ENCODE measurements around the gene NEU1. TPM values are rescaled to one million over a fixed set of nuclear protein-coding genes. Genes with fewer than 3 reads are reported as not detected.
"Not testable (repeated sequence)": the region's sequence is repeated elsewhere in the genome, so short reads cannot be mapped to it uniquely, and the experiment has no call there.

The NEU1 gene
- total RNA-seq, 2 experiments from 2014 or later, result 29.2 to 29.6 TPM

DNA sequence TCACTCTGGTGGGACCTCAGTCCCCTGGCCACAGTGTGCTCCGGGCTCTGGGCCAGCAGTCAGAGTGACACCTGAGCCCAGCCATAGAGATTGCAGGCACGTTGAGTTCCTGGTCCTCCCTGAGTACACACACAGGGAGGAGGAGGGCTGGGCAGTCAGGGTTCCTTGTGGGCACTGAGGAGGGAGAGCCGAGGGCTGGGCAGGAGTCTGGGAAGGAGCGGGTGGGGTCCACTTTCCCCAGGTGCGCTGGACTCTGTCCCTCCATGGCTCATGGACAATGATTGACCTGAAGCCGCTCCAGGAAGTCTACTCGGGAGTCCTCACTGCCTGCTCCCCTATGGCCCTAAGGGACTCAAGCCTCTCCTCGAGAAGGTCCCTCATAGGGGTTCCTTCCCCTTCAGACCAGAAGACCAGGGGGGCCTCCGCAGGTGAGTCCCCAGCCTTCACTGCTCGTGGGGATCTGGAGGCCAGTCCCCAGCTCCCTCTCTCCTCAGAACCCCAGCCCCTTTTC, 15.1 kb upstream of the NEU1 start:
- ChIA-PET CTCF (no interaction called here), POLR2A (no interaction called here)
- Mint-ChIP-seq H3K4me1 (peaks cover 2% of the 10 kb centered on the region), H3K27ac (no peak overlapping the region), H3K27me3 (no peaks in the 10 kb centered on the region), H3K4me3 (no peak overlapping the region), H3K9me3 (no peaks in the 10 kb centered on the region), H3K36me3 (ENCODE audit: low read depth) (peaks cover 26% of the 10 kb centered on the region)
- DNase-seq, result no peak

DNA sequence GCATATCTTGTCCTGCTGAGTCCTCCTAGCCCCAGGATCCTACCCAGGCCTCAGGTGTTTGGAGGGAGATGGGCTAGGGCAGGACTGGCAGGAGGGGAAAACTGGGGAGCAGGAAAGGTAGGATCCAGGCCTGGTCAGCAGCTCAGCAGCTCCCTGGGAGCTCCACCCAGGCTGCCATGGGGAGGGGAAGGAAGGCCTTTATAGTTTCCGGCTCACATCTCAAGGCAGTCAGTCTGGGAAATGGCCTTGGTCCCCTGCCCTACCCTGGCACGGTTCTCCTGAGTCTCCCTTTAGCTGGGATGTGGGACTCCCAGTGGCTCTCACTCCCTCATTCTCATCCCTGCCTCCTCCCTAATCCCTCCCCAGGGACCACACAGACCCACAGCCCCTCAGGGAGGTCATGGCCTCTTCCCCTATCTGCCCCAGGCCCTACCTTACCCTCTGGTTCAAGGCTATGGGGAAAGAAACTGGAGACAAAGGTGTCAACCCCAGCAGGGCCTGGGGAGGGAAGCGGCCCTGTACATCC, 14.6 kb upstream of the NEU1 start:
- Mint-ChIP-seq H3K27me3 (no peaks in the 10 kb centered on the region), H3K36me3 (ENCODE audit: low read depth) (peaks cover 23% of the 10 kb centered on the region), H3K27ac (no peak overlapping the region), H3K4me3 (no peak overlapping the region), H3K9me3 (no peaks in the 10 kb centered on the region), H3K4me1 (peaks cover 2% of the 10 kb centered on the region)
- ChIA-PET CTCF (no interaction called here), POLR2A (no interaction called here)
- no peak for DNase-seq

DNA sequence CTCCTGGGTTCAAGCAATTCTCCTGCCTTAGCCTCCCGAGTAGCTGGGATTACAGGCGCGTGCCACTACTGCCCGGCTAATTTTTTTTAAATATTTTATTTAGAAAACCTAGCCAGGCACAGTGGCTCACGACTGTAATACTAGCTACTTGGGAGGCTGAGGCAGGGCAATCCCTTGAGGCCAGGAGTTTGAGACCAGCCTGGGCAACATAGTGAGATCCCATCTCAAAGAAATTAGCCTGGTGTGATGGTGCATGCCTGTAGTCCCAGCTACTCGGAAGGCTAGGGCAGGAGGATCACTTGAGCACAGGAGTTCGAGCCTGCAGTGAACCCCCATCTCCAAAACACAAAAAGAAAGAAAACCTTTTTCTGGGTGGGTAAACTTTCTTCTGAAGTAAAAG, 13.7 kb upstream of the NEU1 start:
- no peak for DNase-seq
- Mint-ChIP-seq H3K27ac (no peak overlapping the region), H3K36me3 (ENCODE audit: low read depth) (peaks cover 18% of the 10 kb centered on the region), H3K4me1 (peaks cover 7% of the 10 kb centered on the region), H3K27me3 (peaks cover 4% of the 10 kb centered on the region), H3K4me3 (no peak overlapping the region), H3K9me3 (no peaks in the 10 kb centered on the region)
- ChIA-PET CTCF (interaction anchor here (1.5 kb wide), 1 partner anchor 13 kb away, joined by 5 read pairs; the partner anchor contains the start of gene NEU1), POLR2A (interaction anchor here (1.0 kb wide), 1 partner anchor 225 kb away, joined by 3 read pairs; no protein-coding TSS in a partner anchor)

DNA sequence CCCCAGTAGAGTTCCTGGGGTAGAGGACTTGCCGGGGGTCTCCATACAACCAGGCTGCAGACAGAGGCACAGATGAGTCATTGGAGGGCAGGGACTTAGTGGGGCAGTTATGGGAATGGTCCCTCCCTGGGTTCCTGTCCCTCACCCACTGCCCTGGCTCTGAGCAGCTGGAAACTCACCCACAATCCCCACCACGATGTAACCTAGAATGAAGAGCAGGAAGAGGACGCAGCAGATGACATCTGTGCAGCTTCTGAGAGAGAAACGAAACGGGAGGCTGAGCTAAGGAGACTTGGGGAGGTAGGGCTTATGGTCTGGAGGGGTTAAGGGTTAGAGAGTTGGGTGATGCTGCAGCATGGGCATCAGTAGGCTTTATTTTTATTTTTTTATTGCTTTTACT, 13.3 kb upstream of the NEU1 start:
- H3K27ac Mint-ChIP-seq, result no peak overlapping the region
- peaks cover 11% of the 10 kb centered on the region for H3K4me1 Mint-ChIP-seq
- H3K36me3 Mint-ChIP-seq (ENCODE audit: low read depth), result peaks cover 13% of the 10 kb centered on the region
- H3K4me3 Mint-ChIP-seq, result no peak overlapping the region
- peaks cover 4% of the 10 kb centered on the region for H3K27me3 Mint-ChIP-seq
- no peak for DNase-seq
- POLR2A ChIA-PET, result interaction anchor here (1.0 kb wide), 1 partner anchor 224 kb away, joined by 3 read pairs; no protein-coding TSS in a partner anchor
- CTCF ChIA-PET, result interaction anchor here (1.5 kb wide), 1 partner anchor 13 kb away, joined by 5 read pairs; the partner anchor contains the start of gene NEU1
- H3K9me3 Mint-ChIP-seq, result no peaks in the 10 kb centered on the region

DNA sequence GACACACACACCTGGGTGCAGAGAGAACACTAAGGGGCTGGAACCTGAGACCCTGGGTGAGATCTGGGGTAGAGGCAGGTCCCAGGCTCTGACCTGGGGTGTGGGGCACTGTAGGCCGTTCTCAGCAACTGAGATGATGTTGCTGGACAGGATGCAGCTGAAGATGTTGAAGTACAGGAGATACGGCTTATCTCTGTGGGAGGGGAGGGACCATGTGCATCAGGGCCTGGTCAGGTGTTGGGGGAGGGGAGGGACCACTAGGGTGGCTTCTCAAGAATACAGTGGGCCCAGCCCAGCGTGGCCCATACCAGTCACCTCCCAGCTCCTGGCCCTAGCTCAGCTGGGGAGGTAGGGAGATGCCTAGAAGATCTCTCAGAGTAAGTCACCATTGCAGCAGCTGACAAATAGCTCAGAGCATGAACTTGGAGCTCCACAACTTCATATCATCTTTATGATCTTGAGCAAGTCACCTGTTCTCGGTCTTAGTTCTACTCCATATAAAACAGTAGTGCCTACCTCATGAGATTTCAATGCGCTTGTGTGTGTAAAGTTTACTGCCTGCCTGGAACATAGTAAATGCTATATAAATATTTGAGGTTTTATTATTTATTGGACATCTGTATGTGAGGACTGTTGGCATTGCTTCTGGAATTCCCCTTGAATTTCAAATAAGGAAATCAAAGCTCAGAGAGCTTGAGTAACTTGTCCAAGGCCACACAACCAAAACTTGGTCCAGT, 12.4 kb upstream of the NEU1 start:
- H3K27ac Mint-ChIP-seq, result no peak overlapping the region
- H3K36me3 Mint-ChIP-seq (ENCODE audit: low read depth), result peaks cover 6% of the 10 kb centered on the region
- DNase-seq, result no peak
- H3K27me3 Mint-ChIP-seq, result peaks cover 4% of the 10 kb centered on the region
- POLR2A ChIA-PET, result interaction anchor here (1.0 kb wide), 1 partner anchor 12 kb away, joined by 3 read pairs; no protein-coding TSS in a partner anchor
- no peaks in the 10 kb centered on the region for H3K9me3 Mint-ChIP-seq
- peaks cover 12% of the 10 kb centered on the region for H3K4me1 Mint-ChIP-seq
- no peak overlapping the region for H3K4me3 Mint-ChIP-seq
- CTCF ChIA-PET, result interaction anchor here (1.5 kb wide), 1 partner anchor 12 kb away, joined by 5 read pairs; the partner anchor contains the start of gene NEU1

DNA sequence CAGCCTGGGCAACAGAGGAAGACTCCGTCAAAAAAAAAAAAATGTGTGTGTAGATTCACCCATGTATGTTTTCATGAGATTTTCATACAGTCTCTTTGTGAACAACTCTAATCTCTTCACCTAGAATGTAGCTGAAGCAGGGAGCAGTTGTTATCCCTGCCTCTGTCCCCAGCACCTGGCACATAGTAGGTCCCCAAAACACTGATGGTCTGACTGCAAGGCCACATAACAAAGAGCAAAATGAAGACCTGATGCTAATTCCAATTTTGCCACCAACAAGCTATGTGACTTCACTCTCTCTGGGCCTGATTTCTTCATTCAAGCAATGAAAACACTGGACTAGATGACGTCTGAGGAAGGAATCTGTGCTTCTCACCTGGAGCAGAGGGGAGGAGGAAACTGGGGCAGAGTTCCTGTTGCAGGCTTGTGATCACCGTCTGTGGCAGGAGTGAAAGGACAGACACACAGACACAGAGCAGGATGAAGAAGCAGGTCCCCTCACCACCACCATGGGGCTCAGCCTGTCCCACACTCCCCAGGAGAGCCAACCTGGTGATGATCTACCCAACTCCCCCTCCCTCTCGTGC, 11.6 kb upstream of the NEU1 start:
- Mint-ChIP-seq H3K4me3 (no peak overlapping the region), H3K9me3 (no peaks in the 10 kb centered on the region), H3K27ac (no peak overlapping the region), H3K4me1 (peaks cover 12% of the 10 kb centered on the region), H3K36me3 (ENCODE audit: low read depth) (no peaks in the 10 kb centered on the region), H3K27me3 (peaks cover 4% of the 10 kb centered on the region)
- CTCF ChIA-PET, result no interaction called here
- POLR2A ChIA-PET, result interaction anchor here (1.0 kb wide), 1 partner anchor 13 kb away, joined by 3 read pairs; no protein-coding TSS in a partner anchor
- no peak for DNase-seq

DNA sequence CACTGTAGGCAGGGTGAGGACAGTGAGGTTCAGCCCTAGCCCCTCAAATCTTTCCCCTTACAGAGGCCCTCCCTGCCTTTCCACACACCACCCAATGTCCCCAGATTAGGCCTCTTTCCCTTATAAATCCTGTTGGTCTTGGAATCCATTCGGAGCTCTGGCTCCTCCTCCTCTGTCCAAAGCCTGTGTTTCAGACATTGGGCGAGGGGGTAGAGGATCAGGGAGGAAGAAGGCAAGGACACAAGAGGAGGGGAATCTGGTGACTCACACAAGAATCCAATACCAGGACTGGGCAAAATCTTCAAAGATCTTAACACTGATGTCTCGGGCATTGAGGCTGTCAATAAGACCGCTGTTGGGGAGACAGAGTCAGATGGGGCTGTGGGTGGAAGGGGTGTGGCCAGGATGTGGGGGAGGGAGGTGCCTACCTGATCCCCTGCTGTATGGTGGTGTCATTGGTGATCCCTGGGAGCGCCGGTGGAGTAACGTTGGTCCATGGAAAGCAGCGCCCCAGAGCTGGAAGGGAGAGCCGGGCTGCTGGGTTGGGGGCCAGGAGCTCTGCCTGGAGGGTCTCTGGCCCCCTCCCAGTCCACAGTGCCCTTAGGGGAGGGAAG, 8.5 kb upstream of the NEU1 start:
- H3K27me3 Mint-ChIP-seq, result peaks cover 4% of the 10 kb centered on the region
- CTCF ChIA-PET, result no interaction called here
- no peak for DNase-seq

DNA sequence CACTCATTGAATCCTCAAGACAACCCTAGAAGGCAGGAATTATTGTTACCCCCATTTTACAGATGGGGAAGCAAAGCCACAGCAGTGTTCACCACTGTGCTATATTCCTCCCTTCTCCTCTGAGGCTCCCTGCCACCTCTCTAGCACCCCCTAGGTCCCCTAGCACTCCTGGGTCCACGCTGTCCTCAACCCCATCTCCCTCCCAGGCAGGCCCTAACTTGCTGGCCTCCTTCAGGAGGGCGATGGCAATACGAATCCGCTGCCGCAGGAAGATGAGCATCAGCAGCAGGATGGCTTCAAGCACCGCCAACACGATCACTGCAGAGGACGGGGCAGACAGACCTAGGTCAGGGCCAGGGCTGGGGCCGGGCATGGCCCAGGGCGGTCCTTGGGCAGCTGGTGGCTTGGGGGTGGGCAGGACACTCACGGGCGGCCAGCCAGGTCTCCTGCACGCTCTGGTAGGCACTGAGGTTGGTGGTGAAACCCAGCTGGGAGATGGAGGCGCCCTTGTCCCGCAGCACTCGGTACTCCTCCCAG, 7.8 kb upstream of the NEU1 start:
- Mint-ChIP-seq H3K36me3 (ENCODE audit: low read depth) (no peaks in the 10 kb centered on the region), H3K27me3 (peaks cover 4% of the 10 kb centered on the region), H3K27ac (no peak overlapping the region), H3K9me3 (no peaks in the 10 kb centered on the region), H3K4me1 (peaks cover 12% of the 10 kb centered on the region), H3K4me3 (no peak overlapping the region)
- no peak for DNase-seq
- CTCF ChIA-PET, result no interaction called here
- POLR2A ChIA-PET, result no interaction called here

More for the DNA sequence above, 8.5 kb upstream of the NEU1 start:
- POLR2A ChIA-PET, result no interaction called here
- no peak overlapping the region for H3K27ac Mint-ChIP-seq
- H3K4me1 Mint-ChIP-seq, result peaks cover 12% of the 10 kb centered on the region
- no peak overlapping the region for H3K4me3 Mint-ChIP-seq
- H3K9me3 Mint-ChIP-seq, result no peaks in the 10 kb centered on the region
- H3K36me3 Mint-ChIP-seq (ENCODE audit: low read depth), result no peaks in the 10 kb centered on the region

DNA sequence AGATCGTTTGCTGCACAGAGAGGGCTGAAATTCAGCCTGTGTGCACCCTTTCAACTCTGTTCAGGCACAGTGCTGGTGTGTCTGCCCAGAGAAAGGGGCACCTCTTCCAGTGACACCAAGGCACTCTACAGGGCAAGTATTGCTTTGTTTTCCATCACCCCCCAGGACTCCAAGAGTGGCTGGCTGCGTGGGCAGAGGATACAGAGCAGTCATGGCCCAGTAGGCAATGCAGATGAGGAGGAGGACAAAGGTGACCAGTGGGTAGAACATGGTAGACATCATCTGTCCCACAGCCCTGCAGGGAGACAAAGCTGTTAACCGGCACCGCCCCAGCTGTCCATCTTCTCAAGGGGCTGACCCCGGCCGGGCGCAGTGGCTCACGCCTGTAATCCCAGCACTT, 6.7 kb upstream of the NEU1 start:
- Mint-ChIP-seq H3K36me3 (ENCODE audit: low read depth) (no peaks in the 10 kb centered on the region), H3K4me3 (no peak overlapping the region), H3K27ac (no peak overlapping the region), H3K9me3 (no peaks in the 10 kb centered on the region), H3K4me1 (peaks cover 14% of the 10 kb centered on the region), H3K27me3 (peaks cover 4% of the 10 kb centered on the region)
- CTCF ChIA-PET, result no interaction called here
- no peak for DNase-seq
- POLR2A ChIA-PET, result no interaction called here

DNA sequence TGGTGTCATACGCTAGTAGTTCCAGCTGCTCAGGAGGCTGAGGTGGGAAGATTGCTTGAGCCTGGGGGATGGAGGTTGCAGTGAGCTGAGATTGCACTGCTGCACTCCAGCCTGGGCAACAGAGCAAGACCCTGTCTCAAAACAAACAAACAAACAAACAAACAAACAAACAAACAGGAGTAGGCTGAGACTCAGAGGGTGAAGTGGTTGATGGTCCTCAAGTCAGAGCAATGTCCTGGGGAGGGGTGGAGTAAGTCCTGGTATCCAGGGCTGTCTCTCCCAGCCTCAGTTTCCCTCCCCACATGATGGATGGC, 6.0 kb upstream of the NEU1 start:
- DNase-seq; CTCF ChIA-PET; H3K36me3 Mint-ChIP-seq (ENCODE audit: low read depth); H3K9me3 Mint-ChIP-seq; H3K27ac Mint-ChIP-seq; POLR2A ChIA-PET; H3K27me3 Mint-ChIP-seq; H3K4me3 Mint-ChIP-seq: not testable (repeated sequence)
- H3K4me1 Mint-ChIP-seq, result peaks cover 15% of the 10 kb centered on the region

DNA sequence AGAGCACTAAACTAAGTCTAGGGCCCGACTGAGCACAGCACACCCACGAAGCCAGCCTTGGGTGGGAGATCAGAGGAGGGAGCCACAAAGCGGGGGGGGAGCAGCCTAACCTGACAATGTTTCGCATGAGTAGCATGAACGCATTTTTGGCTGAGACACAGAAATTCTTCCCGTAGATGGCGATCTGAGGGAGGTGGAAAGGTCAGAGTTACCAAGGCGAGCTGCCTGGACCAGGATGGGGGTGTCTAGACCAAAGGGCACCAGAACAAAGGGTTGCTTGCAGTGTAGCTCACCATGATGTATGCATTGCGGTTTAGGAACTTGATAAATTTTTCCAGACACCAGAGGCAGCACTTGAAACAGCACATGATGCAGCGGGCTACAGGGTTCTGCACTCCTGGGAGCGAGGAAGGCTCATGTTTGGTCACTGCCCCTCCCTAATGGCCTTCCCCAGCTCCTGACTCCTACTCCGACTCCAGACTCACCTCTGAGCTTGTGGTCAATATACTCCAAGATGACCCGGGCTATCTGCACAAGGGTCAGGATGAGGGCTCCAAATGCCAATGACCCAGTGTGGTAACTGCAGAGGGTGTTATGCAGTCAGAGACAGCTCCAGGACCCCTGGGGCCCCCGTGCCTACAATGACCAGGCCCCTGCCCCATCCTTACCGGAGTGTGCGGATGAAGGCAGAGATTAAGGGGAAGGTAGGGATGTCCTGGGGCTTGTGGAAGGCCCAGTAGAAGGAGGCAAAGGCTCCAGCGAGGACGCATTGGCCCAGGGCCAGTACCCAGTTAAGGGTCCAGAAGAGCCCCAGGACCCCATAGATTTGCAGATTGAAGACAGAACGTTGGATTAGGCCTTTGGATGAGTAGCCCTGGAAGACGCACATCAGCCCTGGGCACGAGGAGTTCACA, 2.8 kb upstream of the NEU1 start:
- peak overlapping the region; percentile 27 for H3K4me3 Mint-ChIP-seq
- no peaks in the 10 kb centered on the region for H3K27me3 Mint-ChIP-seq
- no peak overlapping the region for H3K27ac Mint-ChIP-seq
- no peak for DNase-seq
- peaks cover 20% of the 10 kb centered on the region for H3K4me1 Mint-ChIP-seq
- H3K36me3 Mint-ChIP-seq (ENCODE audit: low read depth), result no peaks in the 10 kb centered on the region
- CTCF ChIA-PET, result no interaction called here
- POLR2A ChIA-PET, result interaction anchor here (3.4 kb wide), 1 partner anchor 30 kb away, joined by 18 read pairs; no protein-coding TSS in a partner anchor
- H3K9me3 Mint-ChIP-seq, result no peaks in the 10 kb centered on the region

DNA sequence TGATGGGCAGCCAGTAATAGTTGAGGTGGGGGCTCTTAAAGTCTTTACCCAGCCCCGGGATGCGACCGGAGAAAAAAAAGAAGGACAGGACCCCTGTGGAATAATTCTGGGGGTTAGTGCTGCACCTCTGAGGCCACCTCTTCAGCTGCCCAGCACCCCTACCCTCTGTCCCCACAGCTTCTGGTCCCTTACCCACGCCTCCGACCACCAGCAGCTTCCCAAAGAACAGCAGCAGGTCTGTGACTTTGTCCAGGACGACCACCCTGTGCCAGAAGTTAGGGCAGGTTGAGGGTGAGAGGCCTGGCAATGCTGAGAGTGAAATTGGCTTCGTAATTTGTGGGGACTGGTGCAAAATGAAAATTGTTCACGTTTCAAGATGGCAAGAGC, 2.2 kb upstream of the NEU1 start:
- no peak for DNase-seq
- Mint-ChIP-seq H3K4me1 (peaks cover 23% of the 10 kb centered on the region), H3K36me3 (ENCODE audit: low read depth) (peaks cover 4% of the 10 kb centered on the region), H3K4me3 (peak overlapping the region; percentile 89), H3K27ac (no peak overlapping the region), H3K9me3 (no peaks in the 10 kb centered on the region), H3K27me3 (no peaks in the 10 kb centered on the region)
- ChIA-PET POLR2A (interaction anchor here (1.1 to 3.4 kb wide), 2 partner anchors 30 to 58 kb away, joined by 3 to 18 read pairs; partner anchors contain the start of gene LSM2), CTCF (interaction anchor here (0.9 to 2.6 kb wide), 3 partner anchors 8 to 126 kb away, joined by 3 to 12 read pairs (median 3); partner anchors contain the start of genes EHMT2 and MSH5)

Measured in activated CD4-positive, alpha-beta memory T cell treated with anti-CD3 and anti-CD28 coated beads, Interleukin-2, amount 10 ng/mL, durations not matched to agents 7 days and 5 days (primary cell).